B cell (primary cell): ENCODE measurements around the gene NOSIP.

Source experiments
- CTCF ChIP-seq: fragments of 200-600 bp; IDR thresholded peaks from one replicate; pipeline ENCODE4 v1.8.0; 2022; ENCODE audit warnings: antibody characterized with exemption, mild to moderate bottlenecking
- EZH2 ChIP-seq: IDR thresholded peaks from 2 replicates; pipeline ENCODE4 v1.6.1; 2012; ENCODE audit warnings: borderline replicate concordance, low read depth, mild to moderate bottlenecking, moderate library complexity, low read length; ENCODE audit not compliant: insufficient read depth, poor library complexity, severe bottlenecking

GRCh38 chr19:49601482-49602038, 21.2 kb upstream of the NOSIP start:
- TF ChIP-seq CTCF (no peak), EZH2 (no peak)
